Colonic mucosa (tissue), 4 donors: ENCODE results near the gene CLDN5. TPM values are rescaled to one million over a fixed set of nuclear protein-coding genes. Genes with fewer than 3 reads are reported as not detected.
"Not testable (repeated sequence)": the region's sequence is repeated elsewhere in the genome, so short reads cannot be mapped to it uniquely, and the experiment has no call there.

Experiments
- DNase-seq: peaks from one replicate; pipeline ENCODE4 v3.0.0-alpha.2; 2020
- H3K27ac ChIP-seq: fragments of 200-600 bp; one replicate; pipeline ENCODE4 v1.8.0; 2021
- H3K27me3 ChIP-seq: fragments of 200-600 bp; one replicate; pipeline ENCODE4 v1.8.0; 2021
- H3K36me3 ChIP-seq: fragments of 200-600 bp; one replicate; pipeline ENCODE4 v1.8.0; 2021
- H3K4me1 ChIP-seq: fragments of 200-600 bp; one replicate; pipeline ENCODE4 v1.8.0; 2021; ENCODE audit warnings: mild to moderate bottlenecking
- H3K4me3 ChIP-seq: fragments of 200-600 bp; one replicate; pipeline ENCODE4 v1.8.0; 2021
- H3K9ac ChIP-seq, 2 donors: one replicate each; pipeline ENCODE4 v1.7.0; 2013; ENCODE audit warnings: control low read depth in 2 of 2, low read depth in 2 of 2, low read length in 2 of 2
- H3K9me3 ChIP-seq: fragments of 200-600 bp; one replicate; pipeline ENCODE4 v1.8.0; 2021
- CTCF ChIP-seq: fragments of 200-600 bp; IDR thresholded peaks from one replicate; pipeline ENCODE4 v1.8.0; 2022; ENCODE audit warnings: antibody characterized with exemption, mild to moderate bottlenecking
- intact Hi-C: fragments of 100-400 bp; cut with DNase I; formaldehyde crosslinking; loops from one replicate; pipeline ENCODE4 v1.14.1; 2022
- total RNA-seq, 2 donors: library from RNA; stranded (reverse); fragmentation: NEBNext Ultra II Directional in 1 of 2; extraction: Animal tissue kit (Norgen Biotek cat#: 25700) in 1 of 2; gene quantifications; one replicate each; pipeline ENCODE4 v1.2.1, GENCODE V29; 2021
- donor health status: healthy.
- donor health status: DM: no; HTN: no; CAD: no.
- donor health status: DM: no; HTN: no; CAD: no.

The CLDN5 gene
- total RNA-seq, 2 donors from 2014 or later, result 10.4 to 31.0 TPM

- Histone ChIP-seq H3K27me3 (no peaks in the 10 kb centered on the region), H3K36me3 (no peaks in the 10 kb centered on the region), H3K27ac (no peak overlapping the region), H3K4me1 (no peaks in the 10 kb centered on the region), H3K9me3 (no peaks in the 10 kb centered on the region), H3K4me3 (no peak overlapping the region), H3K9ac (no peak overlapping the region)
- no peak for TF ChIP-seq CTCF
- intact Hi-C loops, result no loop called here
- DNase-seq, result no peak
Measured at GRCh38 chr22:19536564-19536963, 12.4 kb upstream of the CLDN5 start.

- intact Hi-C loops, result no loop called here
Measured at GRCh38 chr22:19535001-19535400, 10.8 kb upstream of the CLDN5 start.

GRCh38 chr22:19533857-19534256, 9.6 kb upstream of the CLDN5 start:
- H3K36me3 ChIP-seq, result no peaks in the 10 kb centered on the region
- DNase-seq, result no peak
- H3K27ac ChIP-seq, result no peak overlapping the region
- no peak overlapping the region for H3K4me3 ChIP-seq
- H3K9ac ChIP-seq, result no peak overlapping the region
- no peaks in the 10 kb centered on the region for H3K27me3 ChIP-seq
- H3K9me3 ChIP-seq, result no peaks in the 10 kb centered on the region
- H3K4me1 ChIP-seq, result no peaks in the 10 kb centered on the region
- intact Hi-C loops, result no loop called here
- TF ChIP-seq CTCF, result no peak

More at GRCh38 chr22:19535001-19535400, 10.8 kb upstream of the CLDN5 start:
- no peak for DNase-seq
- Histone ChIP-seq H3K9ac (no peak overlapping the region), H3K27ac (no peak overlapping the region), H3K36me3 (no peaks in the 10 kb centered on the region), H3K4me3 (no peak overlapping the region), H3K27me3 (no peaks in the 10 kb centered on the region), H3K4me1 (no peaks in the 10 kb centered on the region), H3K9me3 (no peaks in the 10 kb centered on the region)
- no peak for TF ChIP-seq CTCF

GRCh38 chr22:19533049-19533626, 8.9 kb upstream of the CLDN5 start:
- Histone ChIP-seq H3K36me3 (no peaks in the 10 kb centered on the region), H3K4me3 (no peak overlapping the region), H3K9ac (no peak overlapping the region), H3K9me3 (no peaks in the 10 kb centered on the region), H3K4me1 (no peaks in the 10 kb centered on the region), H3K27ac (no peak overlapping the region), H3K27me3 (no peaks in the 10 kb centered on the region)
- TF ChIP-seq CTCF, result no peak
- intact Hi-C loops, result no loop called here
- no peak for DNase-seq

GRCh38 chr22:19531327-19531726, 7.1 kb upstream of the CLDN5 start:
- H3K27me3 ChIP-seq, H3K9ac ChIP-seq, H3K4me3 ChIP-seq, H3K36me3 ChIP-seq, H3K27ac ChIP-seq, H3K4me1 ChIP-seq, H3K9me3 ChIP-seq, DNase-seq, intact Hi-C loops: not testable (repeated sequence)

GRCh38 chr22:19530751-19531150, 6.5 kb upstream of the CLDN5 start:
- Histone ChIP-seq H3K36me3 (no peaks in the 10 kb centered on the region), H3K4me1 (no peaks in the 10 kb centered on the region), H3K4me3 (no peak overlapping the region), H3K9ac (no peak overlapping the region), H3K27me3 (no peaks in the 10 kb centered on the region), H3K27ac (no peak overlapping the region), H3K9me3 (no peaks in the 10 kb centered on the region)
- intact Hi-C loops, result no loop called here
- no peak for DNase-seq
- no peak for TF ChIP-seq CTCF
